ENCODE data around the gene SPRYD3.

DNA sequence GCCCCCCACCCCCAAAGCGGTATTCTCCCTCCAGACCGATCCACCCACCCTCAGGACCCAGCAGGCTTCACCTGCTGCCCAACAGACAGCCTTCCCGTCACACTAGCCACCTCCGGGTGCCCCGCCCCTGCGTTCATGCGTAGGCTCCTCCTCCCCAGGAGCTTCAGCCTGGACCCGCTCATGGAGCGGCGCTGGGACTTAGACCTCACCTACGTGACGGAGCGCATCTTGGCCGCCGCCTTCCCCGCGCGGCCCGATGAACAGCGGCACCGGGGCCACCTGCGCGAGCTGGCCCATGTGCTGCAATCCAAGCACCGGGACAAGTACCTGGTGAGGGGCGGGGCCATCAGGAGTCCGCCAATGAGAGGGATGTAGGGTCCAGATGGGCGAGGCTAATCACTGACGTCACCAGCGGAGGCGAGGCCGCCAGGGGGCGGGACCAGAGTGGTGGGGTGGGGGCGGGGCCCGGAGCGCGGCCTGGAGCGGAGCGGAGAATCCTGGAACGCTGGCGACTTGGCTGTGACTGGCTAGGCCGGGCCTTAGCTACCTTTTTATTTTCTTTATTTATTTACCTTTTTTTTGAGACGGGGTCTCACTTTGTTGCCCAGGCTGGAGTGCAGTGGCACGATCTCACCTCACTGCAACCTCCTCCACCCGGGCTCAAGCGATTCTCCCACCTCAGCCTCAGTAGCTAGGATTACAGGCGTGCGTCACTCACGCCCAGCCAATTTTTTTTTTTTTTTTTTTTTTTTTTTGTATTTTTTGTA lies 24.9 kb downstream of the SPRYD3 start:
- TF ChIP-seq POLR2A (IDR thresholded peaks at IDR 0.05) (peak in 3 of 4 donors; percentile 46 to 81 (median 51)), EP300 (IDR thresholded peaks at IDR 0.05) (no peak), CTCF (IDR thresholded peaks at IDR 0.05) (peak in 1 of 6 experiments; percentile 14)

Measured in upper lobe of left lung (tissue), 4 donors.